Measurements from ENCODE around the gene RHCE.

- no peak for TF ChIP-seq POLR2A (IDR thresholded peaks at IDR 0.05)
- TF ChIP-seq CTCF (IDR thresholded peaks at IDR 0.05): no peak
These were observed 42.1 kb upstream of the RHCE start for GRCh38 chr1:25462732-25463131.

All from adrenal gland (tissue), 5 donors.